Hepatocyte (in vitro differentiated cells): Measurements from ENCODE around the gene KIF5A.

Experiments
- EZH2 ChIP-seq: fragments of 200-600 bp; sonication (generic); IDR thresholded peaks from 2 replicates; pipeline ENCODE4 v1.6.1; 2016; ENCODE audit warnings: antibody characterized with exemption, mild to moderate bottlenecking, borderline replicate concordance
- EZH2phosphoT487 ChIP-seq: fragments of 200-600 bp; sonication (generic); IDR thresholded peaks from one replicate; pipeline ENCODE4 v1.6.1; 2018; ENCODE audit warnings: antibody characterized with exemption, mild to moderate bottlenecking, low read depth, moderate library complexity; ENCODE audit not compliant: unreplicated experiment, severe bottlenecking
- TF ChIP-seq, protein P1 (sequence below): fragments of 200-600 bp; sonication (generic); IDR thresholded peaks from 2 replicates; pipeline ENCODE4 v1.5.1; 2016; ENCODE audit warnings: antibody characterized with exemption, mild to moderate bottlenecking; ENCODE audit not compliant: poor library complexity

DNA sequence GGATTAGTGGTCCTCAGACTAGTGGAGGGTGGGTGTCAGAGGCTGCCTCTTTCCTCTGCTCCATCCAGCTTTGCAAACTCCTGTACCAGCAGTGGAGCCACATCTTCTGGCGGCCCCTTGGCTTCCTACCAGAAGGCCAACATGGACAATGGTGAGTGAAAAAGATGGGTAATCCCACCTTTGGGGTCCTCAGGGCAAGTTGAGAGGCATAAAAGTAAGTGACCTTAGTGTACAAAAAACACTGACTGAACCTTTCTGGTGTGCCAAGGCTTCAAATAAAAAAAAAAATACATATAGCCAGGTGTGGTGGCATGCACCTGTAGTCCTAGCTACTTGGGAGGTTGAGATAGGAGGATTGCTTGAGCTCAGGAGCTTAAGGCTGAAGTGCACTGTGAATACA lies 32.0 kb downstream of the KIF5A start:
- TF ChIP-seq, protein P1, sequence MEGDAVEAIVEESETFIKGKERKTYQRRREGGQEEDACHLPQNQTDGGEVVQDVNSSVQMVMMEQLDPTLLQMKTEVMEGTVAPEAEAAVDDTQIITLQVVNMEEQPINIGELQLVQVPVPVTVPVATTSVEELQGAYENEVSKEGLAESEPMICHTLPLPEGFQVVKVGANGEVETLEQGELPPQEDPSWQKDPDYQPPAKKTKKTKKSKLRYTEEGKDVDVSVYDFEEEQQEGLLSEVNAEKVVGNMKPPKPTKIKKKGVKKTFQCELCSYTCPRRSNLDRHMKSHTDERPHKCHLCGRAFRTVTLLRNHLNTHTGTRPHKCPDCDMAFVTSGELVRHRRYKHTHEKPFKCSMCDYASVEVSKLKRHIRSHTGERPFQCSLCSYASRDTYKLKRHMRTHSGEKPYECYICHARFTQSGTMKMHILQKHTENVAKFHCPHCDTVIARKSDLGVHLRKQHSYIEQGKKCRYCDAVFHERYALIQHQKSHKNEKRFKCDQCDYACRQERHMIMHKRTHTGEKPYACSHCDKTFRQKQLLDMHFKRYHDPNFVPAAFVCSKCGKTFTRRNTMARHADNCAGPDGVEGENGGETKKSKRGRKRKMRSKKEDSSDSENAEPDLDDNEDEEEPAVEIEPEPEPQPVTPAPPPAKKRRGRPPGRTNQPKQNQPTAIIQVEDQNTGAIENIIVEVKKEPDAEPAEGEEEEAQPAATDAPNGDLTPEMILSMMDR: no peak
- TF ChIP-seq EZH2: no peak
- TF ChIP-seq EZH2phosphoT487: no peak
